GM18951 (cell line): ENCODE results near the gene WIZ.

ENCODE experiments used
- POLR2A ChIP-seq: IDR thresholded peaks from 4 replicates; pipeline ENCODE4 v1.6.1; 2011; ENCODE audit warnings: mild to moderate bottlenecking; ENCODE audit not compliant: insufficient read length, insufficient read depth; ENCODE audit errors: extremely low read depth
- in situ Hi-C: fragments of 300-500 bp; cut with MboI; formaldehyde crosslinking; loops from one replicate; pipeline ENCODE4 v1.12.0; 2022; ENCODE audit warnings: low sequenced_read_pairs, mixed read lengths, inconsistent platforms; ENCODE audit not compliant: unreplicated experiment

Gene WIZ

GRCh38 chr19:15456871-15457700 is 7.3 kb upstream of the WIZ start:
- in situ Hi-C loops = no loop called here
- TF ChIP-seq POLR2A = no peak

GRCh38 chr19:15456441-15456840 is 6.7 kb upstream of the WIZ start:
- TF ChIP-seq POLR2A = no peak
- in situ Hi-C loops = no loop called here

- in situ Hi-C loops = no loop called here
- TF ChIP-seq POLR2A = no peak
These were observed 6.2 kb upstream of the WIZ start for GRCh38 chr19:15455996-15456395.

GRCh38 chr19:15453906-15454860 is 4.4 kb upstream of the WIZ start:
- in situ Hi-C loops = no loop called here
- TF ChIP-seq POLR2A = no peak

GRCh38 chr19:15453091-15453578 is 3.4 kb upstream of the WIZ start:
- no peak for TF ChIP-seq POLR2A
- in situ Hi-C loops = no loop called here

GRCh38 chr19:15452111-15453047 is 2.6 kb upstream of the WIZ start:
- TF ChIP-seq POLR2A = no peak
- in situ Hi-C loops = no loop called here

- no peak for TF ChIP-seq POLR2A
- in situ Hi-C loops = no loop called here
These were observed 753 bp upstream of the WIZ start for GRCh38 chr19:15450528-15450890.

- TF ChIP-seq POLR2A = no peak
- in situ Hi-C loops = no loop called here
These were observed 757 bp downstream of the WIZ start for GRCh38 chr19:15448778-15449619.

- in situ Hi-C loops = no loop called here
- no peak for TF ChIP-seq POLR2A
These were observed 1.5 kb downstream of the WIZ start for GRCh38 chr19:15448044-15448777.

GRCh38 chr19:15447057-15447456 is 2.7 kb downstream of the WIZ start:
- in situ Hi-C loops = no loop called here
- no peak for TF ChIP-seq POLR2A

- in situ Hi-C loops = no loop called here
- TF ChIP-seq POLR2A = no peak
These were observed 3.9 kb downstream of the WIZ start for GRCh38 chr19:15445807-15446376.
